Amygdala (tissue), 56 donors: ENCODE data around the gene EPHB1.
"Not testable (repeated sequence)": the region's sequence is repeated elsewhere in the genome, so short reads cannot be mapped to it uniquely, and the experiment has no call there.

Source experiments
- DNase-seq, 56 donors: peaks; one replicate each; lab custom pipeline; 2025; lab: John Stamatoyannopoulos, UW

EPHB1 gene

GRCh38 chr3:135066844-135067727 lies 272.0 kb downstream of the EPHB1 start:
- not testable (repeated sequence) for DNase-seq

- DNase-seq = no peak
These were observed 273.0 kb downstream of the EPHB1 start for GRCh38 chr3:135068011-135068410.

DNA sequence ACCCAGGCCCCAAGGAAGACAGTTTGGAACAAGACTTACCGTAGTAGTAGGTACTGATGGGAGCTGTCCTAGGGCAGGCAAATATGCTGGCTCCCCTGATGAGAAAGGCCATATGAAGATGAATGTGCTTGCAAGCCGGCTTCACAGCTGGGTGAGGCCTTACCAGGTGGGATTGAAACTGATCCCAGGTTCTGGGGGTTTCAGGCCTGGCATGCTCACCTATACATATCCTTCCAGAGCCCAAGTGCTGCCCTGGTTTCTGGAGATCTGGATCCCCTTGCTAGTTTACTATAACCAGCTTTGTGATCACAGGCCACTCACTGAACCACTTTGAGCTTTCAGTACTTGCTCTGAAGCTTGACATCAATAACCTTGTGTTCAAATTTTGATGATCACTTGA lies 274.3 kb downstream of the EPHB1 start:
- no peak for DNase-seq

DNA sequence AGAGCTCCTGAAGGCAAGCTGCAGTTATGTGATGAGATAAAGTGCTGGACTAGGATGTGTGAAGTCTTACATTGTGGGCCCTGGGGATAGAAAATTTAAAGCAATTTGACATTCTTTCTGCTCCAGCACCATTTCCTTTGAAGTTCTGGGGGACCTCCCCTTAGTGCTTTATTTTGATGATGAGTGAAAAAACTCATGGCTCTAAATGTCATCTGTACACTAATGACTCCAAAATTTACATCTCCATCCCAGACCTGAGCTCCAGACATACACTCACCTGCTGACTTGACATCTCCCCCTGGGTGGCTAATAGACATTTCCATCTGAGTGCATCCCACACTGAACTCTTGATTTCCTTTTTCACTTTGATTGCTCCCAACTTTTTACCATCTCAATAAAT lies 276.4 kb downstream of the EPHB1 start:
- DNase-seq = no peak

- DNase-seq = no peak
These were observed 277.4 kb downstream of the EPHB1 start for GRCh38 chr3:135072431-135072830.

DNA sequence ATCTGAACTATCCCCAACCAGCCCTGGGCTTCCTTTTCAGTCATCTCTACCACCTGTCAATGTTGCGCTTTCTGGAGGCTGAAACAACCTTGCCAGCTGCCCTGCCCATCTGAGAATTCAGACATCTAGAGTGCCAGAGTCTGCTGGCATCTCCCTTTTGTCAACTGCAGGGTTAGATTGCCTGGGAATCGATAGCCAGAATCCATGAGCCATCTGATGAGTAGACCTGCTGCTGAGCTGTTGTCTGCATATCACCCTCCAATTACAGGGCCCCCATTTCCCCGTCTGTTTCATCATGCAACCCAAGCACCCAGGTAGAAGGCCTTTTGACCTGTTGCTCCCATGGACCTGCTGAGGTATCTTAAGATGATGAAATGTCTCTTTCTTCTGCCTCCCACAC lies 280.1 kb downstream of the EPHB1 start:
- no peak for DNase-seq

GRCh38 chr3:135076341-135076740 lies 281.3 kb downstream of the EPHB1 start:
- DNase-seq = no peak

DNA sequence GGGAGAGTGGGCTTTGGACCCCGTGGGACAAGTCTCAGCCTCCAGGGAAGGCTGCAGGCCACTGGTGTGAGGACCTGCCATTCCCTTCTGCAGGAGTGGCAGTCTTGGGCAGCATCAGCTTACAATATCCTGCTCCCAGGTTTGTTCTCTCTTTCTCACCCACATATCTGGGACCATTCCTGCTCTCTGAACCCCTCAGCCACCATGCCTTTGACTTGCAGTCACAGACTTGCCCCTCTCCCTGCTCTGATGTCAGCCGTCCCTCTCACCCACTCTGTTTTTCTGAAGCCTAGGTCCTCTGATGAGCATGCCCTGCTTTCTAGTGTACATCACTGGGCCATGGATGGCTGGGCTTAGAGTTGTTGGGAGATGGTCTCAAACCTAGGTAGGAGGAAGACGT lies 282.1 kb downstream of the EPHB1 start:
- DNase-seq = no peak

- DNase-seq = no peak
These were observed 283.2 kb downstream of the EPHB1 start for GRCh38 chr3:135078283-135078682.

DNA sequence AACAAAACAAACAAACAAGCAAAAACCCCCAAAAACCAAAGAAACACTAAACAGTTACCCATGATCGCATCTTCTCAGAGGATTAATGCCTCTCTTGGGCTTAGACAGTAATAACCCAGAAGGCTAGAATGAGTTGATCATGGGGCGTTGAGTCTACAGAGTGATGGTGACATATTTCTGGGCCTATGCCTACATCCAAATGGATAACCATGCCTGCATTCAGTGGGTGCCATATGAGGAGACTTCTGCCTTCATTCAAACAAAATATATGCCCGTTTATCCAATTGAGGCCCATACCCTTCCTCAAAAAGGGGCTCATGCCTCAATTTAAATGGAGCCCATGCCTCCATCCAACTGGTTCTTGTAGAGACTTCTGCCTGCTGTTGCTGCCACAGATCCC lies 284.0 kb downstream of the EPHB1 start:
- DNase-seq = no peak

DNA sequence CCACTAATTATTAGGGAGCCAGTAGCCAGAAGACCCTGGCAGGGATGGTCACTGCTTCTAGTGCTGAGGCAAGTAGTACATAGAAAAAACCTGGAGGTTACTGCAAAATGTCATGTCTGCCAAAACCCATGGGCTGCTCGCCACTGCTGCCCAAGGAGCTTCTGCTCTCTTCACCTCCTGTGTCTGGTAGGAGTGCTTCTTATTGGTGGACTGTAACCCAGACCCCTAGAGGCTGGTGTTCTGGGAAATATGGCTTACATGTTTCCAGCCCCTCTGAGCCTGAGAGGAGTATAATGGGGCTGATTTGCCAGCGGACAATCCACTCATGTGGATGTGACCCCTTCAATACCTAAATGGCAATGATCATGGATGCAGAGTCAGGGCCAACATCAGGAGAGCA lies 286.4 kb downstream of the EPHB1 start:
- DNase-seq = no peak

GRCh38 chr3:135081856-135082434 lies 286.9 kb downstream of the EPHB1 start:
- peak in 15 of 56 donors; percentile 2 to 44 (median 15) for DNase-seq

GRCh38 chr3:135082706-135083105 lies 287.6 kb downstream of the EPHB1 start:
- DNase-seq = no peak

- DNase-seq = no peak
These were observed 288.1 kb downstream of the EPHB1 start for GRCh38 chr3:135083179-135083578.

- no peak for DNase-seq
These were observed 288.7 kb downstream of the EPHB1 start for GRCh38 chr3:135083756-135084155.

DNA sequence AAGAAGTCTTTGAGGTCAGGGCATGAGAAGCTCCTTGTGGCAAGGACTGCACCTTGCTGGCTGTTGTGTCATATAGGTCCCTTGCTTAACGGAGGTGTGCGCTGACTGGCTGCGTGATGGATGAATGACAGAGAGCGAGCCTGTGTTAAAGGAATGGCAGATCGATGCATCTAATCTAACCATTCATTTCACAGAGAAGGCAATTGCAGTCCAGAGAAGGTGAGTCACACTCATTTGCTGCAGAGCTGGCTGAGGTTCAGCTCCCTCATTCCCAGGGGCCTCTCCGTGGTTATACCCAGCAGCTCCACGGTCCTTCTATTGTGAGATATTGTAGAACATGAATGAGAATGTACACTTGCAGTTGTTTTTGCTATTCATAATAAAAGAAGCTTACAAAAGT lies 289.3 kb downstream of the EPHB1 start:
- no peak for DNase-seq

GRCh38 chr3:135084976-135085375 lies 289.9 kb downstream of the EPHB1 start:
- DNase-seq = no peak

- no peak for DNase-seq
These were observed 290.8 kb downstream of the EPHB1 start for GRCh38 chr3:135085652-135086436.

- DNase-seq = no peak
These were observed 292.7 kb downstream of the EPHB1 start for GRCh38 chr3:135087782-135088181.

- no peak for DNase-seq
These were observed 294.4 kb downstream of the EPHB1 start for GRCh38 chr3:135089451-135089850.

- no peak for DNase-seq
These were observed 295.1 kb downstream of the EPHB1 start for GRCh38 chr3:135090020-135090717.
